C1 segment of cervical spinal cord (tissue), 14 donors: ENCODE data around the gene HDAC4.
A peak's percentile ranks its signal among the peaks of the same experiment; 100 is the strongest.
"Not testable (repeated sequence)": the region's sequence is repeated elsewhere in the genome, so short reads cannot be mapped to it uniquely, and the experiment has no call there.

Experiments used
- DNase-seq, 14 donors: peaks; one replicate each; lab custom pipeline; 2025; lab: John Stamatoyannopoulos, UW

HDAC4 gene

DNA sequence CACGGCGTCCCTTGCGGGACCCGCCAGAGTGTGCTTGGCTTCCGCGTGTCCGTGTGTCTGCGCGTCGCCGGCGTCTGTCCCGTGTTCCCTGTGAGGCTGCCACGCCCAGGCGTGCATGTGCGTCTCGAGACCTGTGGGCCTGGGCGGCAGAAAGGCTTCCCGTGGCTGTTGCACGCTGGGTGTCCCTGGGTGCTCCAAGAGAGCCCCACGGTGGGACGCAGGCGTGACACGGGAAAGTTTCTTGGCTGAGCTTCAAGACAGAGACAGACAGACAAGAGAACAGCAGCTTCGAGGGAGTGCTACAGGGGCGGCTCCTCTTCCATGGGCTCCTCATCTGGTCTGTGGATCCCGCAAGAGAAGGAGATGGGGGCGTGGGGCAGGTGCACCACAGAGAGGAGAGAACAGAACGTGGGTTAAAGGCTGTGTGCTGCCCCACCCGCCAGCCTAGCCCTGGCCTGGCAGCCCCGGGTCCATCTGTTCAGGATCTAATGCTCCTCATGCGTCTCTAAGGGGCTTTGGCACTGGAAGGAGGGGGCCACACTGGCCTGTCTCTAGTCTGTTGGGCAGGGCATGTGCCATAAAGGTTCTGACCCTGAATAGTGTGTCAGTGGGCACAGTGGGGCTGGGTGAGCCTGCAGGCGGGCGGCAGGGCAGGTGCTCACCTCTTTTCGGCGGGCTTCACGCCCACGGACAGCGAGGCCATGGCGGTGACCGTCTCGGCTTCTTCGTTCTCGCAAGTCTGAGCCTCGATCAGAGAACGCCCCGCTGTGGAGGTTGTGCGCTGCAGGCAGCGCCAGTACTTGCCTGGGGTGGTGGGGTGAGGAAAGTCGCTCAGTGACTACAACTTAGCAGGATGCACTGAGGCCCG, 347.8 kb downstream of the HDAC4 start:
- no peak for DNase-seq

DNA sequence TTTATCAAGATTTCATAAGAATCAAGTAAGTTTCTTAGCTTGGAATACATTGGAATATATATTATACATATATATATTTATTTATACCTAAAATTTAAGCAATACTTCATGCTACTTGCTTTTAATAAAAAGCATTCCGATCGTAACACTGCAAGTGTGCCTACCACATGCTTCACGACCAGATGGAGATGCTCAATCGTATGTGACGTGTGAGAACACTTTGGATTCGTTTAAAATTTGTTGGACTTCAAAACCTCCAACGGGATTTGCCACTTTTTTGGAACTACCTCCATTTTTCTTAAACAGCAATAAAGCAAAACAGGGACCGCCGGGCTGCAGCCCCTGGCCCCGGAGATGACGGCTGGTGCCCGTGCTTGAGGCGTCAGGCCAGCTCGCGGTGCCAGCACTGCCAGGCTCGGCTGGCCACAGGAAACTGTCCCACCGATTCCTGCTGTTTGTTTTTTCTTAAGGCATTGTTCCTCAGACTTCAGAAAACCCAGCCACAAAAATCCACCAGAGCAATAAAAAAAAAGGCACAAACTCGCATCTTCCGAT, 348.9 kb downstream of the HDAC4 start:
- no peak for DNase-seq

DNA sequence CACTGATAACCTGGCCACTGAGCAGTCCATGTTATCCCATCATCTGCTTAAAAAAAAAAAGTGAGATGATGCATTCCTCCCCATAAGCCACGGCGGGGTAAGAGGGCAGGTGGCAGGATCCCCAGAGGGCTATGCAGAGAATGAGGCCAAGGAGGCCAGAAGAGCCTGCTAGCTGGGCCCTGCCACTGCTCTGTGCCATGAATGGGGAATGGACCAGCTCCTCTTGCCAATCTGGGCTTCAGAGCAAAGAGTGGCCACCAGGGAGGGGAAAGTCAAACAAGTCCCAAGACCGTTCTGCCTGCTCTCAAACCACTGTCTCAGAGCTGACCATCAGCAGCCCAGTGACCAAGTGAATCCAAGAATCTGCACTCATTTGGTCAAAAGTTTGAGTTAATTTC, 350.6 kb downstream of the HDAC4 start:
- no peak for DNase-seq

DNA sequence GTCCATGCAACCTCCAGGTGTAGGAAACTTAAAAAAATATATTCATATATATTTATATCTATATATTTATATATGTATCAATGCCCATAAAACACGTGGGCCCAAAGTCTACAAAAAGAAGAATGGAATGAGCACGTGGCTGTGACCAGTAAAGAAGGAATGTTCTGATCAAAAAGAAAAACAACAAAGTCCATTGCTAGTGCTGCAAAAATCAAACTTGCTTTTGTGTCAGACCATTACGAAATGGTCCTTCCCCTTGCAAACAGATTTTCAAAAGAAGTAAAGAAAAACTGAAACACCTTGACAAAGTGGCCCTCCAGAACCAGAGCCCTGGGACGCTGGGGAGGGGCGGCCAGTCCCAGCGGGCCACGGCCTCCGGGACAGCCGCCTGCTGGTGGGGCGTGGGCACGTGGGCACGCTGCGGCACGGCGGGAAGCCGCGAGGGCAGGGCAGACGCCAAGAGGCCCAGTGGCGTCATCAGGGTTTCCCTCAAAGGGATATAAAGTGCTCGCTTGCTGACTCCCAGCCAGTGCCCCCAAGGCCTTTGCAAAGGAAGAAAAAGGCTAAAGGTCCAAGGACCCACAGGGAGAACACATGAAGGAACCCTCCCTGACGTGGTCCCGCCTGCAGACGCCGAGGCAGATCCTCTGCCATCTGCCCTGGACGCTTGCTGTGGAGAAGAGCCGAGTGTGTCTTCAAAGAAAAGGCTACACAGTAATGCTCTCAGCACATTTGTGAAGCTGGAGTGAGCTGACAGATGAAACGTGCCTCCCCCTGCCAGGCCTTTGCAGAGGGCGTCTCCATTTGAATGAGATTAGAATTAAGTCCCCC, 351.2 kb downstream of the HDAC4 start:
- DNase-seq, result no peak

DNA sequence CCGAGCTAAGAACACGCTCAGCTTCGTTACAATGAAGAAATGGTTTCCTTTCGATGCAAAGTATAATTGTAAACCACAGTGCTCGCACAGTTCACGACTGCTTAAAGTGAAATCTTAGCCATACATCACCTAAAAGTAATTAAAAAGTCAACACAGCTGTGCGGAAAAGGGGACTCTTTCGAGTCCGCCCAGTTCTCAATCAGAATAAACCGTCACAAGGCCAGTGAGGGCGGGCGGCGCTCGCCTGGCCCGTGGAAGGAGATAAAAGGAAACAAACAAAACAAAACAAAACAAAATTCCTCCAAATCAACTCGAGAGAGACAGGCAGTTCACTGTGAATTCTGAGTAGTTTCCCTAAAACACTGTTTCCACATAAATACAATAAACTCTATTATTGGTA, 352.1 kb downstream of the HDAC4 start:
- no peak for DNase-seq

DNA sequence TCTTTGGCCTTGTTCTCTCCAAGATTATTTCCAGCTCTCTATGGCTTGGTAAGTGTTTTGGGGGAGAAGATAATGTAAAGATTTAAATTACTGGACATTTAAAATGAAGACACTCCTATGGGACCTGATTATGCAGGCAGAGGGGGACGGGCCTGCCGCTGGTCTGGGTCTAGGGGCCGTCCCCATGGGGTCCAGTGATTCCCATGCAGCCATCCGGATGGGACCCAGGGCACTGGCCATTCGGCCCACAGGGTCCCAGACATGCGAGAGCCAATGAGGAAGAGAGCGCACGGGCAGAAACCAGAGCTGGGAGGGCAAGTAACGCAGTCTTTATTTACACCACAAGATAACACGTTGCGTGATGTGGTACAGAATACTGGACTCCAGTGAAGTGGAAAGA, 353.0 kb downstream of the HDAC4 start:
- no peak for DNase-seq

DNA sequence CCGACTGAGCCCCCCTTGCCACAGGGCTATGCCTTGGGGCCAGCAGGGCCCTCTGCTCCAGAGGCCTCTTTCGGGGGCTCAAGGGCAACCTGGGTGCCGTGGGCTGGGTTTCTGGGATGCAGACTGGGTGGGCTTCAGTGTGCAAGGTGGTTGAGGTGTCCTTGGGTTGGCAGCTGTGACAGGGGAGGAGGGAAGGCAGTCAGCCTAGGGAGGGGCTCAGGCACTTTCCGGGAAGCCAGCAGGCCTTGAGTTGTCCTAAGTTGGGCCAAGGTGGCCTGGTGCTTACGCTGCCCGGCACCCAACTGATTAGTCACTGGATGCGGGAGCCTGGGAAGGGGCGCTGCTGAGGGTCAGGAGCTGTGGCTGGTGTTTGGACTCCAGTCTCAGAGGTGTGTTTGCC, 353.4 kb downstream of the HDAC4 start:
- DNase-seq, result no peak

DNA sequence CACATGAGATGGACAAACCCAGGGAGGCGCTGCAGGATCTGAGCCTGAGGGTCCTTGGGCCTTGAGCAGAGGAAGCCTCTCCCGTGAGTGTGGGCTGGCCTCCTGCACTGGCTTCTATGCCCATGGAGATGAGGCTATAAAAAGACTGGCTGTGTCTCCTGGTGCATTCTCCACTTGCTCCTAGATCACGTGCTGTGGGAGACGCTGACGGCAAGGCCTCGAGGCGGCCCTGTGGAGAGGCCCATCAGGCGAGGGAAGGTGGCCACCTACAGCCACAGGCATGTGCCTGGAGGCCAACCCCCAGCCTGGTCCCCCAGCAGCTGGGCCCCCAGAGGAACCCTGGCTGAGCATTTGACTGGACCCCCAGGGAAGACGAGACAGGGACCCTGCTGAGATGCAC, 354.0 kb downstream of the HDAC4 start:
- no peak for DNase-seq

DNA sequence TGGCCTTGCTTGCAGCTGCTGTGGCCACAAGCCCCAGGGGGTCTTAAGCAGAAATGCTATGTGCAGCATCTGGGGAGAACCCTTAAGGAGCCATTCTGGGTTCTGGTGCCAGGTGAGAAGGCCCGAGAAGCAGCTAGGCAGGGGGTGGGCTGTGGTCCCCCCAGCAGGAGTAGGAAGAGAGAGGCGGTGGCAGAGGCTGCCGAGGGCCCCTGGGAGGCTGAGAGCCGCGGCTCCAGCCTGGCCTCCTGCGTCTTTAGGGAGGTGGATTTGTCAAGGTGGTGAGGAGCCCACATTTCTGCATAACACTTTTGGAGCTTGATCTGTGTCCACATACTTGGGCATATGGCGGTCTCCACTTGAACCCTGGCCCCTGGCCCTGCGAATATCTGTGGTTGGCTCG, 356.5 kb downstream of the HDAC4 start:
- no peak for DNase-seq

DNA sequence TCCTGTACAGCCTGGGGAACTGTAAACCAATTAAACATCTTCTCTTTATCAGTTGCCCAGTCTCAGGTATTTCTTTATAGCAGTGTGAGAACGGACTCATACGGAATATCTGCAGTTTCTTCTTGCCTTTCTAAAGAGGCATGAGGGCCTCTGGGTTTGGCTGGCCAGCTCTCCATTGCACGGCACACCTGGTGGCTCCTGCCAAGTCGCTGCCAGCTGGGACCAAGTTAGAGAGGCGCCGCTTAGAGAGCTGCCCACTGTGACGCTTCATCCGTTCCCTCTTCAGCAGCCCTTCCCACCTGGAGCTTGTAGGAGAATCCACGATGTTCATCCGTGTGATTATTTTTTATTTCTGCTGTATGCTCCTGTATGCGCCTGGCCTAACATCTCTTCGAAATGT, 357.5 kb downstream of the HDAC4 start:
- DNase-seq, result no peak

DNA sequence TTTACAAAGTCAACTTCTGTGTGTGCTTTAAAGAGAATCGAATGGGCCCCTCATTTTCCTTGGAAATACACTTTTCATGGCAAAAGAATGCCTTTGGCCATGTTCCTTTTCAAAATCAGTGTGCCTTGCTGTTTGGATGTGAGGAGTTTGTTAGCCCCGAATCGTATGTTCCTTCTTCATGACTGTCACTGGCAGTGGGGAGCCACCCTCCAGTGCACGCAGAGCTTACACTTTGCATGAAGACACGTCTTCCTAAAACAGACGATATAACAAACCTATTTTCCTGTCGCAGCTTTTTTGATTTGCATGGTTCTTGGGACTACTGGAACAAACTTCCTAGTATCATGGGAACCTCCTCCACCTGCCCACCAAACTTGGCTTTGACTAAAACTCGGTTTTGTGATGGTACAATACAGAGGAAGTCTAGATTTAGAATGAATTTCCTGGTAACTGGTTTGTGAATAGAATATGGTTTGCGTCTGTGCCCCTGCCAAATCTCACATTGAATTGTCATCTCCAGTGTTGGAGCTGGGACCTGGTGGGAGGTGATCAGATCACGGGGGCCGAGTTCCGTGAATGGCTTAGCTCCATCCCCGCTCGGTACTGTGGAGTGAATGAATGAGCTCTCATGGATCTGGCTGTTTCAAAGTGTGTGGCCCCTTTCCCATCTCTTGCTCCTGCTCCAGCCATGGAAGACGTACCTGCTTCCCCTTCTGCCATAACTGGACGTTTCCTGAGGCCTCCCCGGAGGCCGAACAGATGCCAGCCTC, 358.1 kb downstream of the HDAC4 start:
- no peak for DNase-seq

DNA sequence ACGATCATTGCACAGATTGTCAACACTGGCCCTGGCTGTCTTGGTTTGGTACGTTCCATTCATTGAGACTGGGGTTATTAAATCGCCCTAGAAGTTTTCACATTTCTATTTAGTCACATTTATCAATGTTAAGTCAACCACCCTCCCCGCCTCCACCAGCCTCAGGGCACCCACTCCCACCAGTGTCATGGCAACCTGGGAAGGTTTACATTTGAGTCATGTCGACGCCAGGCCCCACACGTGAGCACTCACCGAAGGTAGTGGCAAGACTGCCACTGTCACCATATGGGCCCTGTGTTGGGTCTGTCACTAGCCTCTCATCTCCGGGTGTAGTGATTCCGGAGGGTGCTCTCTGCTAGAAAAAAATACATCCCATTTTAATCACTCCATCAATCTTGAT, 358.8 kb downstream of the HDAC4 start:
- DNase-seq, result no peak

DNA sequence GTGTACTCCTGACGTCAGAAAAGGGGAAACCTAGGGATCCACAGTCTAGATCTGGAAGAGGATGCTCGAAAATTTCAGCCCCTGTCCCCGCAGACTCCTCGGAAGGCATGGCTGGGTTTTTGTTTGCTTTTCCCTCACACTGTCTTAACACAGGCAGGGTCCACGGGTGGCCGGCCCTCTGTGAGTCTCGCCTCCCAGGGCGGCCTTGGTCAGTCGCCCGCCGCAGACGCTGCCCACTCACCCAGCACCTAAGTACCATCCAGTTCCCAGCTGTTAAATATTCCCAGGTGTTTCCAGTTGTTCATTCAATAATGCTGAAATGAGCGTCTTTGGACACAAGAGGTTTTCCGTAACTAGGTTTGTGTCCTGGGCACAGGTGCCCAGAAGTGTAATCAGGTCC, 359.8 kb downstream of the HDAC4 start:
- DNase-seq, result no peak

DNA sequence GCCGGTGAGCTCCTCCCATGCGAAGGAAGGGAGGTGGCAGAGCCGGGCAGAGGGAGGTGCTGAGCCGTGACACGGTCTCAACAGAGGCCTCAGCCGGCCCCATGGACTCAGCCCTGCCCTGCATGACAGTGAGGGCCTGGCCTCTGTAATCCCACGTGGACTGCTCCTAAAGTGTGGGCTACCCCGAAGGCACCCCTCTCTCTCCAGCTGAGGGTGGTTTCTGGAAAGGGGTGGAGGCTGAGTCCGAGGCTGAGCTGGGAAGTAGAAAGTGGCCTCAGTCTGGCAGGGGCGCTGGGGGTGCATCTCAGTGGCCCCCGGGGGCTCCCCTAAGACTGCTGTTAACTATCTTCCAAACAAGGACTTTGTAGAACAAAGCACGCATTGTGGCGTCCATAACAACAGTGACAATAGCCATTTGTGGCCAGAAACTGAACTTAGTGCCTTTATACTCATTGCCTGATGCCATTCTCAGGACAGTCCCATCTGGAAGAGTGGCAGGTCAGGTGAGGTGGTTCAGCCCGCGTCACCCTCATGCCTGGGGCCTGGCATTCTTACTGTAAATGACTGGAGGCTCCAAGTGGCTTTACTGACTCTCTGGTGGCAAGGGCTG, 360.6 kb downstream of the HDAC4 start:
- DNase-seq, result peak in 11 of 14 donors; percentile 6 to 79 (median 57)

DNA sequence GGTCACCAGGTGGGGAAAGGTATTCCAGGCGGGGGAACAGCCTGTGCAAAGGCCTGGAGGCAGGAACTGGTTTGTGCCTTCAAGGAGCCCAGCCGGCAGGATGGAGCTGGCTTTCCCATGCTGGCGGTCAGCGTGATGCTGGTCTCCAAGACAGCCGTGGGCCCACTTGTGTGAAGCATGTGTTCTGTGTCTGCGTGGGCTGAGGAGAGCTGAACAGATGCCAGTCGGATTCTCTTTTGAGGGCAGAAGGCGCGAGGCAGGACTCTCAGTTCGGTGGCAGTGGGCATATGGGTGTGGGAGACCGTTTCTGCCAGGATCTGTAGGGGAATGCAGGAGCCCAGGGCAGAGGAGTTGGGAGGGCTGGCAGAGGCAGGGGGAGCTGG, 361.4 kb downstream of the HDAC4 start:
- no peak for DNase-seq

DNA sequence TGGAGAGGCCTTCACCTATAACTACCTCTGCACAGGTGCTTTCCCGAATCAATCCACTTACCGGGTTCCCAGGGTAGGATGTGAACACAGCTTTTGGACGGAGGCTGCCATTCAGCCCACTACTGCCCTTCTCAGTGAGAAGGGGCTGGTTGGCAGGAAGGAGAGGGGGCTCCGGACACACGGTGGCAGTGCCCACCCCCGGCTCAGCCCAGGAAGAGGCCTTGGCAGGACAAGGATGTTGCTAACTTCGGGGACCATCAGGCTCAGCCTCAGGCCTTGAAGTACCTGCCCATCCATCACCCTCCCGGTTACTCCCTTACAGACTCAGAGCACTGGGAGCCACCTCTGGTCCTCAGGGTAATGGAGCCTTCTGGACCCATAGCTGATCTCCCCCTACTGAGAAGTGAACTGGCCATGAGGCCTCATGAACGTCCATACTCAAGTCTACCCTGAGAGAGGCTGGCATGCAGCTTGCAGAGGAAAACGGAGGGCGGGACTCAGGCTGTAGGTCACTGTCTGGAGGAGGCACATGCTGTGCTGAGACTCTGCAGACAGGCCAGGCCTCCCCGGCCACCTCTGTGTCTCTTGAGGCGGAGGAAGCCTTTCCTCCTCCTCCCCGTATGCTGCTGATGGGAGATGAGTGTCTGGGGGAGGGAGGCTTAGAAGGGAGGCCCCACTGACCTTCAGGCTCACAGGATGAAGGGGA, 361.9 kb downstream of the HDAC4 start:
- no peak for DNase-seq

DNA sequence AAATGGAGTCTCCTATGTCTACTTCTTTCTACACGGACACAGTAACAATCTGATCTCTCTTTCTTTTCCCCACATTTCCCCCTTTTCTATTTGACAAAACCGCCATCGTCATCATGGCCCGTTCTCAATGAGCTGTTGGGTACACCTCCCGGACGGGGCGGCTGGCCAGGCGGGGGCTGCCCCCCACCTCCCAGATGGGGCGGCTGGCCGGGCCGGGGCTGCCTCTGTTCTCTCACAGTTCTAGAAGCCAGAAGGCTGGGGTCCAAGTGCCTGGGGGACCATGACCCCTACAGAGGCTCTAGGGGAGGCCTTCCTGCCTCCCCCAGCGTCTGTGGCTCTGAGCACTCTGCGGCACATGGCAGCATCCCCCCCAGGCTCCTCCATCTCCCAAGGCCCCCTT, 362.5 kb downstream of the HDAC4 start:
- not testable (repeated sequence) for DNase-seq

DNA sequence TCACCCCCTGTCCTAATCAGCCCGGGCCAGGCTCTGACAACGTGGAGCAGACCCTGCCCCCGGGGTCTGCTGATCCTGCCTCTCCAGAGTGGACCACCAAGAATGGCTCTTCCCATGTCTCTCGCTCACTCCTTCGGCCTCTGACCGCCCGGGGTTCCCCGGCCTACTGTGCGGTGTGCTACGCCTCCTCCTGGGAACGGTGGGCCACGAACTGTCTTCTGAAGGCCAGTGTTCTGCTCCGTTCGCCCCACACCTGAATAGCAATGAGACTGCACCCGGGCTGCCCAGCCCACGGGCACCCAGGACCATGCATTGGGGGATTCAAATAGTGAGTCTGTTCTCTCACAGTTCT, 363.3 kb downstream of the HDAC4 start:
- DNase-seq, result no peak

DNA sequence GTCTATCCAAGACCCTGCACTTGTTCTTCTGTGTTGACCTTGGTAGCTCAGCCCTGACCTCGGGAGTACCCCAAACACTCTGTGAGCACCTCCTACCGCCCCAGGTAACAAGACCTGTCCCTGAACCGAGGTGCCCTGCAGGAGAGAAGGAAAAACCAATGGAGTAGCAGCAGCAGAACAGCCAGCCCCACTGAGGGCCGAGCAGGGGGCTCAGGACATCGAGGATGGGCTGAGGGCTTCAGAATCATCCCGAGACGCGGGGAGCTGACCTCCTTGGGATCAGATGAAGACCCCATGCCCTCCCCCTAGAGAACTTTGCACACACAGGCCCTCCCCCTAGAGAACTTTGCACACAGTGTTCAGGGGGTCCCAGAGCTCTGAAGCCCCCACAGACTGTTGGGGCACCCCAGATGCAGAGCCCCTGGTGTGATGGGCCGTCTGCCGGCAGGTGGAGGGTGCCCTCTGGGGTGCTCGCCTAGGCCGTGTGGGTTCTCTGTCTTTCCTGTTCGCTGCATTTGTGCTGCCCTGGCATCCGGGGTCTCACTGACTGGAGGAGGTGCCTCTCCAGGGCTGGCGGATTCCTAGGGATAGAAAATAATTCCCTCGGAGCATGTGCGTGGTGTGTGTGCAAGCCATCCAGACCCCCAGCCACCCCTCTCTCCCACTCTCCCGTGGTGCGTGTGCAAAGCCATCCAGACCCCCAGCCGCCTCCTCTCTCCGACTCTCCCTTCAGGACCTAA, 363.8 kb downstream of the HDAC4 start:
- DNase-seq, result no peak
